ENCODE data around the gene MRPL40. TPM values are rescaled to one million over a fixed set of nuclear protein-coding genes. Genes with fewer than 3 reads are reported as not detected.

MRPL40 gene
- total and polyA plus RNA-seq, 12 donors = 22.4 to 132 (median 54.7) TPM

- Histone ChIP-seq H3K27ac (peak within 1 kb of the TSS; percentile 94 to 100 (median 98)), H3K4me3 (peak within 1 kb of the TSS; percentile 10 to 91 (median 75)), H3K4me1 (replicated peaks in 1 of 2) (peaks cover 15 to 21% of the 10 kb centered on the region in 2 donors), H3K36me3 (replicated peaks in 1 of 2) (peaks cover 0 to 9% of the 10 kb centered on the region in 2 donors), H3K27me3 (no peaks in the 10 kb centered on the region), H3K9me3 (replicated peaks in 1 of 3) (no peaks in the 10 kb centered on the region)
- no peak for TF ChIP-seq POLR2A (IDR thresholded peaks at IDR 0.05)
- TF ChIP-seq CTCF (IDR thresholded peaks at IDR 0.05) = no peak
- DNase-seq = peak; percentile 95 to 99 (median 97)
- intact Hi-C loops (cut with DNase I) = loop anchor here (10.0 kb wide), 2 partner anchors 145 to 185 kb away; partner anchors contain the start of gene CLTCL1 (in 1 of the 2)
- 0 to 1% (median 0%) methylated on average over 19 to 50 of the region's 50 CpGs for whole genome bisulfite sequencing, 4 donors
Measured at GRCh38 chr22:19479355-19480172, 47.2 kb downstream of the MRPL40 start, which contains the start of gene CDC45. TSS of gene CDC45 (plus strand) at chr22:19479920. CDS start at chr22:19479969, 49 bp downstream.

GRCh38 chr22:19480173-19480568 lies 47.8 kb downstream of the MRPL40 start:
- Histone ChIP-seq H3K4me1 (replicated peaks in 1 of 2) (peaks cover 15 to 21% of the 10 kb centered on the region in 2 donors), H3K9me3 (replicated peaks in 1 of 3) (no peaks in the 10 kb centered on the region), H3K27ac (no peak overlapping the region), H3K27me3 (no peaks in the 10 kb centered on the region), H3K4me3 (peak overlapping the region in 1 of 4 donors; percentile 49), H3K36me3 (replicated peaks in 1 of 2) (peaks cover 0 to 3% of the 10 kb centered on the region in 2 donors)
- WGBS, 4 donors = 0 to 2% (median 1%) methylated on average over 12 to 15 of the region's 15 CpGs
- TF ChIP-seq CTCF (IDR thresholded peaks at IDR 0.05) = no peak
- TF ChIP-seq POLR2A (IDR thresholded peaks at IDR 0.05) = no peak
- DNase-seq = no peak
- intact Hi-C loops (cut with DNase I) = loop anchor here in 1 of 2 donors (10.0 kb wide), 1 partner anchor 145 kb away; no protein-coding TSS in a partner anchor

GRCh38 chr22:19480789-19481188 lies 48.4 kb downstream of the MRPL40 start:
- intact Hi-C loops (cut with DNase I) = loop anchor here in 1 of 2 donors (10.0 kb wide), 1 partner anchor 144 kb away; no protein-coding TSS in a partner anchor
- DNase-seq = peak in 1 of 7 donors; percentile 7
- WGBS, 4 donors = 65 to 74% (median 68%) methylated on average over 10 of the region's 10 CpGs
- Histone ChIP-seq H3K9me3 (replicated peaks in 1 of 3) (no peaks in the 10 kb centered on the region), H3K36me3 (replicated peaks in 1 of 2) (no peaks in the 10 kb centered on the region), H3K4me3 (no peak overlapping the region), H3K27ac (no peak overlapping the region), H3K27me3 (no peaks in the 10 kb centered on the region), H3K4me1 (replicated peaks in 1 of 2) (peaks cover 15 to 21% of the 10 kb centered on the region in 2 donors)
- no peak for TF ChIP-seq CTCF (IDR thresholded peaks at IDR 0.05)
- no peak for TF ChIP-seq POLR2A (IDR thresholded peaks at IDR 0.05)

- Histone ChIP-seq H3K9me3 (replicated peaks in 1 of 3) (no peaks in the 10 kb centered on the region), H3K27ac (no peak overlapping the region), H3K36me3 (replicated peaks in 1 of 2) (no peaks in the 10 kb centered on the region), H3K27me3 (no peaks in the 10 kb centered on the region), H3K4me1 (replicated peaks in 1 of 2) (peaks cover 14 to 17% of the 10 kb centered on the region in 2 donors), H3K4me3 (no peak overlapping the region)
- DNase-seq = peak in 1 of 7 donors; percentile 33
- intact Hi-C loops (cut with DNase I) = loop anchor here in 1 of 2 donors (10.0 kb wide), 1 partner anchor 143 kb away; no protein-coding TSS in a partner anchor
- TF ChIP-seq POLR2A (IDR thresholded peaks at IDR 0.05) (no peak), CTCF (IDR thresholded peaks at IDR 0.05) (no peak)
- 88 to 92% (median 90%) methylated on average over 9 of the region's 9 CpGs for WGBS, 4 donors
Measured at GRCh38 chr22:19482297-19482696, 50.0 kb downstream of the MRPL40 start.
